Gastrocnemius medialis (tissue), 4 donors: Measurements from ENCODE around the gene POC5.

Experiments used
- CTCF ChIP-seq, 5 experiments: fragments of 450-650 bp in 3 of 5; fragments of 200-600 bp in 2 of 5; sonication (generic) in 2 of 5; IDR thresholded peaks in 4 of 5; conservative IDR thresholded peaks in 1 of 5; 1 replicate in 4 of 5; 2 replicates in 1 of 5; pipeline ENCODE4 v1.5.1; 2016 to 2019; ENCODE audit warnings: antibody characterized with exemption in 5 of 5, mild to moderate bottlenecking in 3 of 5, moderate library complexity in 3 of 5
- POLR2A ChIP-seq, 2 donors: fragments of 450-650 bp; IDR thresholded peaks; one replicate each; pipeline ENCODE4 v1.6.1; 2017; ENCODE audit warnings: antibody characterized with exemption in 2 of 2, mild to moderate bottlenecking in 2 of 2, moderate library complexity in 2 of 2

- TF ChIP-seq CTCF (IDR thresholded peaks at IDR 0.05 in 4 of 5, conservative IDR thresholded peaks at IDR 0.05 in 1 of 5) (no peak), POLR2A (IDR thresholded peaks at IDR 0.05) (no peak)
Observed at GRCh38 chr5:75627801-75628200, 89.4 kb downstream of the POC5 start.
